Urinary bladder (tissue), 2 donors: ENCODE measurements around the gene ENTREP1. TPM values are rescaled to one million over a fixed set of nuclear protein-coding genes. Genes with fewer than 3 reads are reported as not detected.

Experiments used
- polyA plus RNA-seq: library from polyadenylated mRNA; stranded (reverse); fragments of 200-250 nt; gene quantifications from one replicate; pipeline ENCODE4 v1.2.3, GENCODE V29; 2013
- total RNA-seq: library from RNA; depleted of rRNA; stranded (reverse); fragments of >200 nt; gene quantifications from one replicate; pipeline ENCODE4 v1.2.3, GENCODE V29; 2014
- donor health status: healthy.

The ENTREP1 gene
- total and polyA plus RNA-seq, 2 donors: 7.2 to 11.6 TPM

Other genes starting within 250 kb of the ENTREP1 start
- 72.1 TPM for gene TJP2, start 150.9 kb upstream of the ENTREP1 start, total RNA-seq
- 56.3 TPM for gene TJP2, start 150.9 kb upstream of the ENTREP1 start, polyA plus RNA-seq